HG02798 (cell line): ENCODE results near the gene FOLR1.
A peak's percentile ranks its signal among the peaks of the same experiment; 100 is the strongest.

Experiments
- ATAC-seq: cut with Tn5 transposase; IDR thresholded peaks from one replicate; pipeline ENCODE4 v1.9.1; 2021; ENCODE audit warnings: mild to moderate bottlenecking; ENCODE audit not compliant: unreplicated experiment, poor library complexity

Gene FOLR1

GRCh38 chr11:72222907-72223614, 31.1 kb downstream of the FOLR1 start:
- peak; percentile 78 for ATAC-seq

GRCh38 chr11:72223615-72224563, 31.9 kb downstream of the FOLR1 start:
- peak; percentile 57 for ATAC-seq

GRCh38 chr11:72224564-72225410, 32.8 kb downstream of the FOLR1 start, which contains the start of gene INPPL1:
Gene INPPL1 (plus strand): TSS chr11:72224767. CDS start chr11:72224985, 218 bp downstream.
- no peak for ATAC-seq

GRCh38 chr11:72225411-72225951, 33.5 kb downstream of the FOLR1 start:
- no peak for ATAC-seq

GRCh38 chr11:72226701-72227100, 34.8 kb downstream of the FOLR1 start:
- no peak for ATAC-seq

GRCh38 chr11:72227316-72228228, 35.6 kb downstream of the FOLR1 start:
- no peak for ATAC-seq

GRCh38 chr11:72228229-72228843, 36.4 kb downstream of the FOLR1 start:
- ATAC-seq: no peak

- no peak for ATAC-seq
These were observed 36.9 kb downstream of the FOLR1 start for GRCh38 chr11:72228844-72229231.

- ATAC-seq: no peak
These were observed 37.5 kb downstream of the FOLR1 start for GRCh38 chr11:72229336-72229924.

- ATAC-seq: no peak
These were observed 38.2 kb downstream of the FOLR1 start for GRCh38 chr11:72229925-72230763.

GRCh38 chr11:72230764-72231365, 38.9 kb downstream of the FOLR1 start:
- ATAC-seq: no peak

GRCh38 chr11:72231396-72232259, 39.7 kb downstream of the FOLR1 start:
- ATAC-seq: no peak

- no peak for ATAC-seq
These were observed 40.5 kb downstream of the FOLR1 start for GRCh38 chr11:72232260-72233055.

GRCh38 chr11:72233056-72233772, 41.3 kb downstream of the FOLR1 start:
- no peak for ATAC-seq
